ENCODE results near the gene GPR87. TPM values are rescaled to one million over a fixed set of nuclear protein-coding genes. Genes with fewer than 3 reads are reported as not detected.
A peak's percentile ranks its signal among the peaks of the same experiment; 100 is the strongest.

GPR87 gene
- total RNA-seq, 1 donor: 0.43 TPM

GRCh38 chr3:151329363-151329762 is 12.7 kb upstream of the GPR87 start, which contains the start of gene P2RY13:
P2RY13 (minus strand) TSS chr3:151329549; CDS start chr3:151329528, 21 bp downstream.
- TF ChIP-seq CTCF (IDR thresholded peaks at IDR 0.05; ENCODE audit: insufficient read depth, low read depth, low read length): no peak
- no peak within 1 kb of the TSS for H3K4me3 ChIP-seq (ENCODE audit: low read depth, low read length)
- no peak for DNase-seq (ENCODE audit: low read depth)

GRCh38 chr3:151328298-151328995 is 11.8 kb upstream of the GPR87 start:
- DNase-seq (ENCODE audit: low read depth): no peak
- H3K4me3 ChIP-seq (ENCODE audit: low read depth, low read length): no peak overlapping the region
- no peak for TF ChIP-seq CTCF (IDR thresholded peaks at IDR 0.05; ENCODE audit: insufficient read depth, low read depth, low read length)

GRCh38 chr3:151327571-151328198 is 11.1 kb upstream of the GPR87 start:
- H3K4me3 ChIP-seq (ENCODE audit: low read depth, low read length): no peak overlapping the region
- DNase-seq (ENCODE audit: low read depth): peak; percentile 31
- TF ChIP-seq CTCF (IDR thresholded peaks at IDR 0.05; ENCODE audit: insufficient read depth, low read depth, low read length): peak; percentile 56

GRCh38 chr3:151322511-151322910 is 5.9 kb upstream of the GPR87 start:
- DNase-seq (ENCODE audit: low read depth): no peak
- no peak for TF ChIP-seq CTCF (IDR thresholded peaks at IDR 0.05; ENCODE audit: insufficient read depth, low read depth, low read length)
- H3K4me3 ChIP-seq (ENCODE audit: low read depth, low read length): no peak overlapping the region

- TF ChIP-seq CTCF (IDR thresholded peaks at IDR 0.05; ENCODE audit: insufficient read depth, low read depth, low read length): no peak
- DNase-seq (ENCODE audit: low read depth): no peak
- no peak overlapping the region for H3K4me3 ChIP-seq (ENCODE audit: low read depth, low read length)
Measured at GRCh38 chr3:151321526-151321925, 4.9 kb upstream of the GPR87 start.

- no peak overlapping the region for H3K4me3 ChIP-seq (ENCODE audit: low read depth, low read length)
- no peak for DNase-seq (ENCODE audit: low read depth)
- TF ChIP-seq CTCF (IDR thresholded peaks at IDR 0.05; ENCODE audit: insufficient read depth, low read depth, low read length): no peak
Measured at GRCh38 chr3:151320131-151320530, 3.5 kb upstream of the GPR87 start.
